ENCODE data around the gene P2RX6. TPM values are rescaled to one million over a fixed set of nuclear protein-coding genes. Genes with fewer than 3 reads are reported as not detected.
A peak's percentile ranks its signal among the peaks of the same experiment; 100 is the strongest.

Gene P2RX6
- total and polyA plus RNA-seq, 2 of the 4 experiments (the other 2 are of a cell fraction), result 0.90 to 1.6 TPM

- H2BK15ac ChIP-seq (ENCODE audit: low read depth, low read length), result no peak overlapping the region
- H3K23ac ChIP-seq (ENCODE audit: low read depth, low read length), result peak overlapping the region; percentile 71; the same call in 1 of the 2 replicates
- H4K20me1 ChIP-seq (ENCODE audit: insufficient read depth, low read length), result peaks cover 9% of the 10 kb centered on the region; the same call in 1 of the 2 replicates
- ChIA-PET CTCF (no interaction called here), POLR2A (ENCODE audit: unreplicated experiment) (no interaction called here)
- peak overlapping the region; percentile 97 for H2AFZ ChIP-seq (replicated peaks; ENCODE audit: low read length, poor library complexity)
- peaks cover 19 to 49% of the 10 kb centered on the region in 2 experiments for H3K79me1 ChIP-seq (ENCODE audit: low read depth in 1 of 2, low read length in 2 of 2)
- H4K91ac ChIP-seq (ENCODE audit: insufficient read depth, low read depth, low read length), result 0 out of 2 replicates have a peak overlapping the region, but pooled peaks have one; percentile 12
- peak overlapping the region; percentile 93 for H3K4me2 ChIP-seq (ENCODE audit: low read depth, low read length)
- H4K8ac ChIP-seq (ENCODE audit: low read depth in 2 of 2, low read length in 2 of 2), result peak overlapping the region; percentile 91 to 97; a peak in 2 of 4 replicates
- H2AK5ac ChIP-seq (ENCODE audit: low read depth, low read length), result peak overlapping the region; percentile 87
- in situ Hi-C loops (cut with MboI; ENCODE audit: low sequenced_read_pairs) (no loop called here), dilution Hi-C loops (cut with HindIII; ENCODE audit: low sequenced_read_pairs, unreplicated experiment) (no loop called here), intact Hi-C loops (cut with micrococcal nuclease) (no loop called here)
- H4K5ac ChIP-seq (ENCODE audit: low read depth, low read length), result no peak overlapping the region
- ATAC-seq (ENCODE audit: low read depth) (no peak), DNase-seq (no peak)
- peak overlapping the region; percentile 93 for H3K27ac ChIP-seq (ENCODE audit: insufficient read depth, low read length)
- H3K18ac ChIP-seq (ENCODE audit: low read depth, low read length), result no peak overlapping the region
- no peaks in the 10 kb centered on the region for H3K9me3 ChIP-seq (ENCODE audit: control insufficient read depth, insufficient read depth, low read length)
- peaks cover 15% of the 10 kb centered on the region for H3K4me1 ChIP-seq (ENCODE audit: control insufficient read depth, insufficient read depth, low read length)
- no peak overlapping the region for H2BK120ac ChIP-seq (ENCODE audit: low read depth, low read length)
- BruUV-seq (replicated peaks), result no TSS peak
- peak overlapping the region; percentile 76 for H3K9ac ChIP-seq (ENCODE audit: low read depth, low read length)
- peak overlapping the region; percentile 100 for H2AK9ac ChIP-seq (replicated peaks; ENCODE audit: low read depth, low read length, poor library complexity)
- peaks cover 13% of the 10 kb centered on the region; the same call in 1 of the 2 replicates for H3K9me1 ChIP-seq (ENCODE audit: insufficient read depth, low read length)
- peaks cover 35% of the 10 kb centered on the region for H3K36me3 ChIP-seq (ENCODE audit: control insufficient read depth, insufficient read depth, low read length)
- 40% methylated on average over 8 of the region's 22 CpGs; no CpG with 5 or more reads in 1 of the 2 experiments for WGBS, 2 experiments (ENCODE audit: extremely low coverage in 2 of 2, insufficient read length in 1 of 2)
- no peak overlapping the region for H2BK20ac ChIP-seq (ENCODE audit: low read depth, low read length)
- H3K14ac ChIP-seq (replicated peaks; ENCODE audit: low read depth, low read length), result peak overlapping the region; percentile 96
- H3K27me3 ChIP-seq (ENCODE audit: control insufficient read depth, insufficient read depth, low read length), result no peaks in the 10 kb centered on the region
- no peak overlapping the region for H2BK5ac ChIP-seq (ENCODE audit: low read depth, low read length, poor library complexity, severe bottlenecking)
- H3K4me3 ChIP-seq (ENCODE audit: insufficient read depth, low read depth, low read length), result peak overlapping the region; percentile 75
- TF ChIP-seq MAFK (IDR thresholded peaks at IDR 0.05; ENCODE audit: low read depth, low read length) (no peak), POLR2A (IDR thresholded peaks at IDR 0.05; ENCODE audit: low read depth, low read length) (no peak), RCOR1 (IDR thresholded peaks at IDR 0.05; ENCODE audit: insufficient replicate concordance, low read length) (no peak), ELK1 (IDR thresholded peaks at IDR 0.05; ENCODE audit: borderline replicate concordance, low read depth, low read length) (no peak)
- no peak overlapping the region for H3K56ac ChIP-seq (ENCODE audit: extremely low read depth, insufficient read depth, low read length)
- H3K4ac ChIP-seq (ENCODE audit: low read depth, low read length), result peak overlapping the region; percentile 90
These were observed 14.6 kb upstream of the P2RX6 start for GRCh38 chr22:21000207-21000986.
